GM12878 (cell line): Measurements from ENCODE around the gene OCA2. TPM values are rescaled to one million over a fixed set of nuclear protein-coding genes. Genes with fewer than 3 reads are reported as not detected.

Source experiments
- ATAC-seq: fragments of 200-7000 bp; cut with Tn5 transposase; 3 replicates; pipeline ENCODE4 v1.9.1; 2020; ENCODE audit warnings: mild to moderate bottlenecking, moderate library complexity
- BruUV-seq: library from RNA; stranded (reverse); fragments of 400-500 nt; replicated peaks from 2 replicates; lab custom pipeline; 2021; lab: Mats Ljungman, UMichigan
- CTCF ChIA-PET: fragments of 300-600 bp; sonication (Branson Sonifier 250); formaldehyde crosslinking; extraction: SDS; loops from one replicate; lab custom pipeline; 2021; ENCODE audit warnings: inconsistent platforms; lab: Yijun Ruan, JAX
- POLR2A ChIA-PET: fragments of 350-600 bp; formaldehyde crosslinking; extraction: SDS; loops from one replicate; lab custom pipeline; 2021; ENCODE audit warnings: inconsistent platforms; lab: Charles Lee
- RAD21 ChIA-PET: fragments of 300-600 bp; sonication (Branson Sonifier 250); formaldehyde crosslinking; loops from one replicate; lab custom pipeline; 2023; ENCODE audit warnings: antibody characterized with exemption; ENCODE audit not compliant: unreplicated experiment; lab: Charles Lee
- SMC1A ChIA-PET: fragments of 300-600 bp; sonication (Branson Sonifier 250); formaldehyde crosslinking; loops from one replicate; lab custom pipeline; 2023; ENCODE audit not compliant: unreplicated experiment, uncharacterized antibody; lab: Charles Lee
- DNase-seq: peaks from one replicate; pipeline ENCODE4 v3.0.0-alpha.2; 2011; ENCODE audit warnings: low read depth, low spot score
- FAIRE-seq: peaks from 3 replicates; lab custom pipeline; 2011; peaks lifted over from hg19 to GRCh38; lab: Jason Lieb, UNC
- H2AFZ ChIP-seq: 2 replicates; pipeline ENCODE4 v1.6.0; 2011; ENCODE audit warnings: low read depth, low read length, control low read depth; ENCODE audit not compliant: control insufficient read depth
- H3K27ac ChIP-seq: 2 replicates; pipeline ENCODE4 v1.5.1; 2011; ENCODE audit warnings: control low read depth; ENCODE audit not compliant: control insufficient read depth, insufficient read depth
- H3K27me3 ChIP-seq, 2 experiments: replicated peaks in 1 of 2; 2 replicates each; pipeline versions ENCODE4 v1.6.0 to v1.6.1; 2011; ENCODE audit warnings: low read length in 1 of 2; ENCODE audit not compliant: control insufficient read depth in 2 of 2, insufficient read depth in 2 of 2
- H3K36me3 ChIP-seq, 2 experiments: 2 replicates each; pipeline ENCODE4 v1.5.1; 2011; ENCODE audit warnings: low read length in 1 of 2; ENCODE audit not compliant: control insufficient read depth in 2 of 2, insufficient read depth in 2 of 2
- H3K4me1 ChIP-seq: 2 replicates; pipeline ENCODE4 v1.6.1; 2011; ENCODE audit warnings: mild to moderate bottlenecking, low read length, moderate library complexity, mixed read lengths; ENCODE audit not compliant: control insufficient read depth, insufficient read depth
- H3K4me2 ChIP-seq: 2 replicates; pipeline ENCODE4 v1.6.0; 2011; ENCODE audit warnings: control low read depth; ENCODE audit not compliant: control insufficient read depth, insufficient read depth
- H3K4me3 ChIP-seq: fragments of 200-600 bp; sonication (generic); 2 replicates; pipeline ENCODE4 v1.5.1; 2016
- H3K79me2 ChIP-seq: 2 replicates; pipeline ENCODE4 v1.6.0; 2011; ENCODE audit warnings: low read length; ENCODE audit not compliant: control insufficient read depth, insufficient read depth
- H3K9ac ChIP-seq: 2 replicates; pipeline ENCODE4 v1.8.0; 2011; ENCODE audit warnings: low read length, control low read depth, mixed read lengths; ENCODE audit not compliant: control insufficient read depth, insufficient read depth
- H3K9me3 ChIP-seq: replicated peaks from 3 replicates; pipeline ENCODE4 v1.5.1; 2011; ENCODE audit warnings: mild to moderate bottlenecking, low read length; ENCODE audit not compliant: control insufficient read depth, insufficient read depth
- H4K20me1 ChIP-seq: 2 replicates; pipeline ENCODE4 v1.6.0; 2011; ENCODE audit not compliant: control insufficient read depth, insufficient read depth
- ASH2L ChIP-seq: fragments of 300-600, 200-600 bp; sonication (generic); IDR thresholded peaks from 2 replicates; pipeline ENCODE4 v1.6.1; 2017; ENCODE audit warnings: low read depth, mild to moderate bottlenecking, borderline replicate concordance
- ATF3 ChIP-seq: IDR thresholded peaks from 2 replicates; pipeline ENCODE4 v1.6.1; 2011; ENCODE audit warnings: low read depth, mild to moderate bottlenecking, low read length, moderate library complexity, borderline replicate concordance; ENCODE audit errors: extremely low read depth
- CEBPB ChIP-seq, 2 experiments: fragments of 150-350 bp in 1 of 2; IDR thresholded peaks; 2 replicates each; pipeline ENCODE4 v1.6.1; 2012 to 2014; ENCODE audit warnings: low read depth in 2 of 2, low read length in 2 of 2, borderline replicate concordance in 1 of 2, inconsistent platforms in 1 of 2
- CHD4 ChIP-seq: fragments of 200-600 bp; sonication (generic); IDR thresholded peaks from 2 replicates; pipeline ENCODE4 v1.6.1; 2016; ENCODE audit warnings: mild to moderate bottlenecking
- ESRRA ChIP-seq: IDR thresholded peaks from 2 replicates; pipeline ENCODE4 v1.6.1; 2012; ENCODE audit warnings: mild to moderate bottlenecking, low read length, improper control_type of control experiment
- ETV6 ChIP-seq, 2 experiments: fragments of 450-650 bp in 1 of 2; IDR thresholded peaks in 1 of 2; conservative IDR thresholded peaks in 1 of 2; 2 replicates each; pipeline ENCODE4 v1.6.1; 2014; ENCODE audit warnings: antibody characterized with exemption in 1 of 2, borderline replicate concordance in 1 of 2, low read depth in 1 of 2, mild to moderate bottlenecking in 1 of 2, moderate library complexity in 1 of 2
- IKZF1 ChIP-seq: fragments of 450-650 bp; conservative IDR thresholded peaks from 2 replicates; pipeline ENCODE4 v1.6.1; 2017; ENCODE audit warnings: antibody characterized with exemption, mild to moderate bottlenecking
- IKZF2 ChIP-seq, 2 experiments: fragments of 450-650 bp; IDR thresholded peaks; 2 replicates each; pipeline ENCODE4 v1.6.1; 2017; ENCODE audit warnings: mild to moderate bottlenecking in 2 of 2, moderate library complexity in 2 of 2
- MEF2A ChIP-seq: IDR thresholded peaks from 2 replicates; pipeline ENCODE4 v1.6.1; 2011; ENCODE audit warnings: low read depth, mild to moderate bottlenecking, low read length, moderate library complexity; ENCODE audit not compliant: insufficient read depth
- SKIL ChIP-seq: fragments of 450-650 bp; IDR thresholded peaks from 2 replicates; pipeline ENCODE4 v1.6.1; 2017; ENCODE audit warnings: mild to moderate bottlenecking, low read depth, inconsistent platforms; ENCODE audit not compliant: poor library complexity, severe bottlenecking
- SMC3 ChIP-seq: IDR thresholded peaks from 2 replicates; pipeline ENCODE4 v1.6.1; 2011; ENCODE audit warnings: low read length, improper control_type of control experiment, borderline replicate concordance
- USF2 ChIP-seq: IDR thresholded peaks from 2 replicates; pipeline ENCODE4 v1.6.1; 2011; ENCODE audit warnings: low read depth, low read length, improper control_type of control experiment, borderline replicate concordance
- ZBED1 ChIP-seq: IDR thresholded peaks from 2 replicates; pipeline ENCODE4 v1.6.1; 2016; ENCODE audit warnings: borderline replicate concordance
- ZBTB11 ChIP-seq: fragments of 450-650 bp; formaldehyde crosslinking; IDR thresholded peaks from 2 replicates; pipeline ENCODE4 v1.5.0; 2022; ENCODE audit warnings: mild to moderate bottlenecking, missing genetic modification characterization
- WGBS: methylation state at CpG from one replicate; pipeline ENCODE4 v1.1.6; 2016; ENCODE audit warnings: low lambda C conversion rate; ENCODE audit not compliant: insufficient replicate concordance, insufficient coverage; ENCODE audit errors: missing lambda C conversion rate; 5-methylcytosine and 5-hydroxymethylcytosine counted together
- in situ Hi-C: fragments of 300-500 bp; cut with MboI; formaldehyde crosslinking; loops from 9 replicates; pipeline ENCODE4 v1.14.3; 2018; ENCODE audit warnings: mixed read lengths
- intact Hi-C: fragments of 100-400 bp; cut with micrococcal nuclease; formaldehyde crosslinking; loops from one replicate; pipeline ENCODE4 v1.14.2; 2022; ENCODE audit not compliant: unreplicated experiment
- polyA plus RNA-seq, 11 experiments: library from polyadenylated mRNA; depleted of rRNA in 4 of 11; unstranded in 6 of 11; stranded (reverse) in 5 of 11; fragments of >200 nt; fragmentation: Nextera tagmentation in 4 of 11; fragmentation: Illumina TruSeq in 1 of 11; extraction: Ambion mirVana in 4 of 11; extraction: Trizol in 1 of 11; gene quantifications; 1 replicate in 1 of 11; 2 replicates in 10 of 11; pipeline versions ENCODE4 v1.2.1 to v1.2.3, GENCODE V29; 2011 to 2016; ENCODE audit warnings: inconsistent platforms in 2 of 11, missing spikeins in 2 of 11, low read depth in 1 of 11
- total RNA-seq, 4 experiments: library from RNA; depleted of rRNA in 3 of 4; stranded (reverse); fragments of >200 nt in 3 of 4; fragmentation: Illumina TruSeq in 1 of 4; extraction: Trizol in 1 of 4; gene quantifications; 2 replicates each; pipeline versions ENCODE4 v1.2.1 to v1.2.3, GENCODE V29; 2013 to 2021

Gene OCA2
- total and polyA plus RNA-seq, 10 of the 15 experiments (the other 5 are each of a cell fraction or from before 2014, with no cell fraction given), result 0.04 to 1.8 TPM; not detected in 8

- TF ChIP-seq ETV6 (conservative IDR thresholded peaks at IDR 0.05 in 1 of 2, IDR thresholded peaks at IDR 0.05 in 1 of 2; ENCODE audit: borderline replicate concordance in 1 of 2, low read depth in 1 of 2), result no peak
- TF ChIP-seq, all 136 proteins: peak for 0
Observed at GRCh38 chr15:27897481-27897880, 201.6 kb downstream of the OCA2 start (continued).

GRCh38 chr15:27894645-27895044 is 204.5 kb downstream of the OCA2 start:
- DNase-seq (no peak), ATAC-seq (no peak), FAIRE-seq (no peak)
- no TSS peak for BruUV-seq
- H3K27me3 ChIP-seq, result no peaks in the 10 kb centered on the region
- intact Hi-C loops, result no loop called here
- WGBS, result 0% methylated on average over 1 of the region's 1 CpG
- no peaks in the 10 kb centered on the region; the same call in 1 of the 2 replicates for H4K20me1 ChIP-seq
- H2AFZ ChIP-seq, result no peak overlapping the region
- no peak overlapping the region for H3K9ac ChIP-seq
- no peaks in the 10 kb centered on the region for H3K79me2 ChIP-seq
- POLR2A ChIA-PET, result no interaction called here
- no peaks in the 10 kb centered on the region for H3K4me1 ChIP-seq
- SMC1A ChIA-PET, result no interaction called here
- no peak overlapping the region for H3K27ac ChIP-seq
- CTCF ChIA-PET, result no interaction called here
- H3K4me2 ChIP-seq, result no peak overlapping the region
- no peak overlapping the region for H3K4me3 ChIP-seq
- H3K36me3 ChIP-seq, result no peaks in the 10 kb centered on the region
- RAD21 ChIA-PET, result no interaction called here
- in situ Hi-C loops, result no loop called here
- no peaks in the 10 kb centered on the region; the same call in 2 of the 3 replicates for H3K9me3 ChIP-seq
- TF ChIP-seq CEBPB (IDR thresholded peaks at IDR 0.05; ENCODE audit: borderline replicate concordance in 1 of 2, low read depth in 2 of 2, low read length in 2 of 2) (no peak), ASH2L (no peak), IKZF2 (IDR thresholded peaks at IDR 0.05) (no peak), SMC3 (no peak), USF2 (no peak), IKZF1 (no peak), ETV6 (conservative IDR thresholded peaks at IDR 0.05 in 1 of 2, IDR thresholded peaks at IDR 0.05 in 1 of 2; ENCODE audit: borderline replicate concordance in 1 of 2, low read depth in 1 of 2) (no peak), MEF2A (no peak), SKIL (no peak), ZBED1 (no peak), ZBTB11 (CRISPR knock-in tag) (no peak), ATF3 (no peak), ESRRA (no peak), CHD4 (no peak)
